ENCODE data around the gene VTI1A. TPM values are rescaled to one million over a fixed set of nuclear protein-coding genes. Genes with fewer than 3 reads are reported as not detected.

Gene VTI1A
- total and polyA plus RNA-seq, 3 donors from 2014 or later, result 25.5 to 85.9 (median 63.4) TPM

DNA sequence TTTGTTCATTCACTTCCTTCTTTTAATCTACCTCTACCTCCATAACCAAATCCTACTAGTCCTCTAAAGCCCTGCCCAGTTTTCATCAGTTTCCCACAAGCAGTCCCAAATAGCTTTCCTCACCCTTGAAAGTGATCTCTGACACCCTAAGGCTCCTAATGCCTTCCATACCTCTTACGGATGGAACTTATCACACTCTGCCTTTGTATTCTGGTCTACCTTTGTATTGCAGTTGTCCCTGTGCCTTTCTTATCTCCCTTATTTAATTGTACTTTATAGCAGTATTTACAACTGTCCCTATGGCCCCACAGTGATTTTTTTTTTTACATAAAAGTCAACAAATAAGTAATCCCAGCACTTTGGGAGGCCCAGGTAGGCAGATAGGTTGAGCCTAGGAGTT, 39.3 kb upstream of the VTI1A start:
- WGBS, 2 donors, result 95% methylated on average over 1 of the region's 1 CpG
- H3K4me1 ChIP-seq, result no peaks in the 10 kb centered on the region
- H3K4me3 ChIP-seq, result no peak overlapping the region
- no peaks in the 10 kb centered on the region for H3K9me3 ChIP-seq
- no peaks in the 10 kb centered on the region for H3K27me3 ChIP-seq
- intact Hi-C loops (cut with DNase I; ENCODE audit: low total_unique reads), result no loop called here
- DNase-seq, result no peak
- no peaks in the 10 kb centered on the region for H3K36me3 ChIP-seq (ENCODE audit: low read depth, missing control alignments)
- H3K27ac ChIP-seq, result no peak overlapping the region
- TF ChIP-seq POLR2A (IDR thresholded peaks at IDR 0.05), result no peak
- TF ChIP-seq CTCF (IDR thresholded peaks at IDR 0.05), result no peak

GRCh38 chr10:112409299-112409698, 37.7 kb upstream of the VTI1A start:
- Histone ChIP-seq H3K27ac (no peak overlapping the region), H3K4me3 (no peak overlapping the region), H3K4me1 (no peaks in the 10 kb centered on the region), H3K36me3 (ENCODE audit: low read depth, missing control alignments) (no peaks in the 10 kb centered on the region), H3K27me3 (no peaks in the 10 kb centered on the region), H3K9me3 (no peaks in the 10 kb centered on the region)
- no peak for TF ChIP-seq CTCF (IDR thresholded peaks at IDR 0.05)
- TF ChIP-seq POLR2A (IDR thresholded peaks at IDR 0.05), result no peak
- WGBS, 2 donors, result 82 to 87% methylated on average over 2 of the region's 2 CpGs
- no peak for DNase-seq
- intact Hi-C loops (cut with DNase I; ENCODE audit: low total_unique reads), result no loop called here

DNA sequence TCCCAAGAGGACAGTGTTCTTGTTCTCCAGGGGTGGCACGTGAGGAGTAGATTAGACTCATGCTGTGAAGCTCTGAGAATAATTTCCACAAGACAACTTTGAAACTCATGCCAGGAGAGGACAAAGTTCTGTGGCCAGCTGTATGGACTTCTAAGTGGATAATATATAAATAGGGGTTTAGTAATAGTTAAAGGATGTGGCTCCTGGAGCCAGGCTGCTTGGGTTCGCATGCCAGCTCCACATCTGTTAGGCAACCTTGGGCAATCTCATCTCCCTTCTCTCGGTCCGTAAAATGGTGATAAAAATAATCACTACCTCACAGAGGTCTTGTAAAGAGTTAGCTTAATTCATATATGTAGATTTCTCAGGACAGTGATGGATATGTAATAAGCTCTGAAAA, 37.3 kb upstream of the VTI1A start:
- no peak overlapping the region for H3K27ac ChIP-seq
- H3K9me3 ChIP-seq, result no peaks in the 10 kb centered on the region
- H3K4me1 ChIP-seq, result no peaks in the 10 kb centered on the region
- TF ChIP-seq CTCF (IDR thresholded peaks at IDR 0.05) (no peak), POLR2A (IDR thresholded peaks at IDR 0.05) (no peak)
- intact Hi-C loops (cut with DNase I; ENCODE audit: low total_unique reads), result no loop called here
- WGBS, 2 donors, result 64 to 66% methylated on average over 4 of the region's 4 CpGs
- no peaks in the 10 kb centered on the region for H3K36me3 ChIP-seq (ENCODE audit: low read depth, missing control alignments)
- H3K27me3 ChIP-seq, result no peaks in the 10 kb centered on the region
- no peak for DNase-seq
- no peak overlapping the region for H3K4me3 ChIP-seq

GRCh38 chr10:112412696-112413095, 34.3 kb upstream of the VTI1A start:
- H3K27me3 ChIP-seq, result no peaks in the 10 kb centered on the region
- H3K4me1 ChIP-seq, result peaks cover 3% of the 10 kb centered on the region
- WGBS, 2 donors, result 82 to 93% methylated on average over 2 of the region's 2 CpGs
- TF ChIP-seq POLR2A (IDR thresholded peaks at IDR 0.05) (no peak), CTCF (IDR thresholded peaks at IDR 0.05) (no peak)
- intact Hi-C loops (cut with DNase I; ENCODE audit: low total_unique reads), result no loop called here
- H3K36me3 ChIP-seq (ENCODE audit: low read depth, missing control alignments), result no peaks in the 10 kb centered on the region
- H3K9me3 ChIP-seq, result no peaks in the 10 kb centered on the region
- H3K4me3 ChIP-seq, result no peak overlapping the region
- no peak overlapping the region for H3K27ac ChIP-seq
- DNase-seq, result no peak

DNA sequence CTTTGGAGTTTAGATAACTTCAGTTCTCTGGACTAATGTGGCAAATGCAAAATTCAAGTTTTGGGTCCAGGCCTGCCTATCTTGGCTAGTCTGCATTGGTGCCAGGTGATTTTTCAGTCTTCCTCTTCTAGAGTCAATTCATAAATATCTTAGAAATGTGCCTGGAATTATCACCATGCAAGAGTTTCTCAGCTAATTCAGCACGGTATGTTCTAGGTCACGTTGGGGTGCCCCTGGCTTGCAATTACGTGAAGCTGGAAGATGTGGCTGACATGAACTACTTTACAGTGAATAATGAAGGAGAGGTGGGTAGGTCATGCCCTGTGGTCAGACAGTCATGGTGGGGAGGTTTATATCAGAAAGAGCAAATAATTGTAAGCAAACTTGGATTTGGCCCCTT, 25.3 kb upstream of the VTI1A start:
- Histone ChIP-seq H3K36me3 (ENCODE audit: low read depth, missing control alignments) (no peaks in the 10 kb centered on the region), H3K27me3 (no peaks in the 10 kb centered on the region), H3K4me1 (peaks cover 9% of the 10 kb centered on the region), H3K9me3 (no peaks in the 10 kb centered on the region), H3K4me3 (no peak overlapping the region), H3K27ac (no peak overlapping the region)
- no peak for TF ChIP-seq CTCF (IDR thresholded peaks at IDR 0.05)
- no peak for DNase-seq
- intact Hi-C loops (cut with DNase I; ENCODE audit: low total_unique reads), result no loop called here
- 40 to 58% methylated on average over 3 of the region's 3 CpGs for whole genome bisulfite sequencing, 2 donors
